ENCODE data around the gene ZNF618.

ZNF618 gene

GRCh38 chr9:114003351-114003750, 127.2 kb downstream of the ZNF618 start:
- DNase-seq: no peak

GRCh38 chr9:114003758-114004157, 127.6 kb downstream of the ZNF618 start:
- DNase-seq: no peak

- no peak for DNase-seq
Observed at GRCh38 chr9:114004221-114004716, 128.2 kb downstream of the ZNF618 start.

GRCh38 chr9:114005371-114006154, 129.5 kb downstream of the ZNF618 start:
- DNase-seq: no peak

GRCh38 chr9:114006155-114006550, 130.0 kb downstream of the ZNF618 start:
- no peak for DNase-seq

GRCh38 chr9:114006931-114007691, 131.0 kb downstream of the ZNF618 start:
- DNase-seq: no peak

- no peak for DNase-seq
Observed at GRCh38 chr9:114007991-114008666, 132.0 kb downstream of the ZNF618 start.

- no peak for DNase-seq
Observed at GRCh38 chr9:114008667-114009410, 132.7 kb downstream of the ZNF618 start.

- DNase-seq: no peak
Observed at GRCh38 chr9:114011313-114011712, 135.2 kb downstream of the ZNF618 start.

GRCh38 chr9:114012126-114012525, 136.0 kb downstream of the ZNF618 start:
- no peak for DNase-seq

- DNase-seq: no peak
Observed at GRCh38 chr9:114014044-114014443, 137.9 kb downstream of the ZNF618 start.

GRCh38 chr9:114015607-114016006, 139.5 kb downstream of the ZNF618 start:
- DNase-seq: no peak

- no peak for DNase-seq
Observed at GRCh38 chr9:114016101-114016500, 140.0 kb downstream of the ZNF618 start.

- DNase-seq: no peak
Observed at GRCh38 chr9:114016629-114017423, 140.7 kb downstream of the ZNF618 start.

GRCh38 chr9:114017741-114018715, 141.9 kb downstream of the ZNF618 start:
- DNase-seq: no peak

GRCh38 chr9:114021578-114021977, 145.5 kb downstream of the ZNF618 start:
- DNase-seq: no peak

- DNase-seq: no peak
Observed at GRCh38 chr9:114023961-114024360, 147.9 kb downstream of the ZNF618 start.

GRCh38 chr9:114025196-114025753, 149.2 kb downstream of the ZNF618 start:
- DNase-seq: no peak

GRCh38 chr9:114025760-114026159, 149.7 kb downstream of the ZNF618 start:
- no peak for DNase-seq

GRCh38 chr9:114026335-114026734, 150.2 kb downstream of the ZNF618 start:
- no peak for DNase-seq
